GM18517 (cell line): Measurements from ENCODE around the gene TLR2.
"Not testable (repeated sequence)": the region's sequence is repeated elsewhere in the genome, so short reads cannot be mapped to it uniquely, and the experiment has no call there.

Source experiments
- ATAC-seq: cut with Tn5 transposase; IDR thresholded peaks from one replicate; pipeline ENCODE4 v1.9.1; 2021; ENCODE audit warnings: mild to moderate bottlenecking, moderate library complexity; ENCODE audit not compliant: unreplicated experiment

The TLR2 gene

DNA sequence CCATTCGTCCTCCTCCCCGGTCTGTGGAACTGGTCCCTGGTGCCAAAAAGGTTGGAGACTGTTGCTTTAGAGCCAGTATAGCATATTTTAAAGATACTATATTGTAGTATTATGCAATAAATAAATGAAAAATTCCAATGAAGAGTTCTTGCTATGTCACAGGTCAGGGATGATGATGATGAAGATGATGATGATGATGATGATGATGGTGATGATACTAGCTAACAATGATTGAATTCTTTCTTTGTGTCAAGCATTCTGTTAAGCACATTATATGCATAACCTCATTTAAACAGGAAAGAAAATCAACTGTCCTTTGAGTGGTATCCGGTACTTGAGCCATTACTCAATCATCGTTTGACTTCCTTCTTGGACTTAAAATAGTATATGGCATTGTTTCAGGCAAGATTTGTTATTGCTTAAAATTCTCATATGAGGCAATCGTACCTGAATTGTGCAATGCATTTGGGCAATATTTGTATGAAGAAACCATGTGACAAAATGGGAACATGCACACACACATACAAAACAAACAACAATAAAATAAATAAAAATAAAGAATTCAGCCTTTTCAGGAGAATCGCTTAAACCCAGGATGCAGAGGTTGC is 22.8 kb upstream of the TLR2 start:
- ATAC-seq: no peak

GRCh38 chr4:153661908-153662307 is 22.2 kb upstream of the TLR2 start:
- ATAC-seq: no peak

- no peak for ATAC-seq
Measured at GRCh38 chr4:153663667-153664066, 20.4 kb upstream of the TLR2 start.

GRCh38 chr4:153666505-153666904 is 17.6 kb upstream of the TLR2 start:
- ATAC-seq: not testable (repeated sequence)

DNA sequence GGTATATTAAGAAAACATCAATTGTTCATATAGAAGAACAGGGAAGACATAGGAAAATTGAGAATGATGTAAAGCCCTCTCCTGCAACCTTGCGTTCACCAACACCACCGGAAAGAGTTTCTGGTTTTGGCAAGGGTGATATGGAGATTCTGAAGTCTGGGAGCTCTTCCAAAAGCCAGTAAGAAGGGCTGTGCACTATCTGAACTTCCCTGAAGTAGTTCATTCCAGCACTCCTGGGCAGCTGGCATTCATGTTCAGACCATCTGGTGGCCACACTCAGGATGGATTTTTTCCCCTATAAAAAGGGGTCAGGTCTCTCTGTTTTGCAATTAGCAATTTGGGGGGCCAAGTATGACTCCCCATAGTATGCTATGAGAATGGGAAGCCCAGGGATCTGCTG is 15.4 kb upstream of the TLR2 start:
- ATAC-seq: no peak

DNA sequence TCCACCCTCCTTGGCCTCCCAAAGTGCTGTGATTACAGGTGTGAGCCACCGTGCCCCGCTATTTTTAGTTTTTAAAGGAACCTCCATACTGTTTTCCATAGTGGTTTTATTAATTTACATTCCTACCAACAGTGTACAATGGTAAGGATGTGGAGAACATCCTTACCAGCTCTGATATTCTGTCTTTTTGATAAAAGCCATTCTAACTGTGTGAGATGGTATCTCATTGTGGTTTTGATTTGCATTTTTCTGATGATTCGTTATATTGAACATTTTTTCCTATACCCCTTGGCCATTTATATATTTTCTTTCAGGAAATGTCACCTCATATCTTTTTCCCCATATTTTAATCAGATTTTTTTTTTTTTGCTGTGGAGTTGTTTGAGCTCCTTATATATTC is 14.2 kb upstream of the TLR2 start:
- no peak for ATAC-seq

GRCh38 chr4:153676486-153676885 is 7.6 kb upstream of the TLR2 start:
- no peak for ATAC-seq

GRCh38 chr4:153676984-153677383 is 7.1 kb upstream of the TLR2 start:
- ATAC-seq: no peak

DNA sequence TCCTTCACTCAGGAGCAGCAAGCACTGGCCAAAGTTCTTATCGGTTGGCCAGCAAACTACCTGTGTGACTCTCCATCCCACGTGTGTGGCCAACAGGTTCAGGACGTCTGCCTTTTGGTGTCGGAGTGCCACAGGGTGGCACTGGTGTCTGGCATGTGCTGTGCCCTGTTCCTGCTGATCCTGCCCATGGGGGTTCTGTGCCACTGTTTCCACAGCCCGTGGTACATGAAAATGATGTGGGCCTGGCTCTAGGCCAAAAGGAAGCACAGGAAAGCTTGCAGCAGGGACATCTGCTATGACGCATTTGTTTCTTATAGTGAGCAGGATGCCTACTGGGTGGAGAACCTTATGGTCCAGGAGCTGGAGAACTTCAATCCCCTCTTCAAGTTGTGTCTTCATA is 4.6 kb upstream of the TLR2 start:
- no peak for ATAC-seq

GRCh38 chr4:153683763-153684181 is 308 bp upstream of the TLR2 start:
- ATAC-seq: no peak

- ATAC-seq: no peak
Measured at GRCh38 chr4:153684971-153685371, 891 bp downstream of the TLR2 start.

DNA sequence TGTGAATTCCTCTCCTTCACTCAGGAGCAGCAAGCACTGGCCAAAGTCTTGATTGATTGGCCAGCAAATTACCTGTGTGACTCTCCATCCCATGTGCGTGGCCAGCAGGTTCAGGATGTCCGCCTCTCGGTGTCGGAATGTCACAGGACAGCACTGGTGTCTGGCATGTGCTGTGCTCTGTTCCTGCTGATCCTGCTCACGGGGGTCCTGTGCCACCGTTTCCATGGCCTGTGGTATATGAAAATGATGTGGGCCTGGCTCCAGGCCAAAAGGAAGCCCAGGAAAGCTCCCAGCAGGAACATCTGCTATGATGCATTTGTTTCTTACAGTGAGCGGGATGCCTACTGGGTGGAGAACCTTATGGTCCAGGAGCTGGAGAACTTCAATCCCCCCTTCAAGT is 20.4 kb downstream of the TLR2 start:
- ATAC-seq: no peak

DNA sequence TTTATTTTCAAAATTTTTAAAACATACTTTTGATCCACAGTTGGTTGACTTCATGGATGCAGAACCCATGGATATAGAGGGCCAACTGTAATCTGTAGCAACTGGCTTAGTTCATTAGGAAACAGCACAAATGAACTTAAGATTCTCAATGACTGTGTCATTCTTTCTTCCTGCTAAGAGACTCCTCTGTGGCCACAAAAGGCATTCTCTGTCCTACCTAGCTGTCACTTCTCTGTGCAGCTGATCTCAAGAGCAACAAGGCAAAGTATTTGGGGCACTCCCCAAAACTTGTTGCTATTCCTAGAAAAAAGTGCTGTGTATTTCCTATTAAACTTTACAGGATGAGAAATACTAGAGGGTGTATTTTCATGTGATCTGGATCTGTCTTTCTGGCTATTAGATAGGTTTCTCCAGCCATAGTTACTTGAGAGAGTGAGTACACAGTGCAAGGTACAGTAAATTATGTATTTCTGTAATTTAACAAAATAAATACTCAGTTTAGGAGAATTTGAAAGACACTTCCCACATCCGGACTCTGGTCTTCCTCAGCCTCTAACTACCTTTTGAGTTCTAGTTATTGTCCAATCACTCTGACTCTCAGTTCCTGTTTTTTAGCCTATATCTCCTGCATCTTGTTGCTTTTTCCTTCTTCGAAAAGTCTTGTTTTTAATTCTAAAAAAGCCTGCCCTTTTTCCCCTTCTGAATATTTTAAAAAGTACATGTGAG is 21.8 kb downstream of the TLR2 start:
- peak; percentile 77 for ATAC-seq

DNA sequence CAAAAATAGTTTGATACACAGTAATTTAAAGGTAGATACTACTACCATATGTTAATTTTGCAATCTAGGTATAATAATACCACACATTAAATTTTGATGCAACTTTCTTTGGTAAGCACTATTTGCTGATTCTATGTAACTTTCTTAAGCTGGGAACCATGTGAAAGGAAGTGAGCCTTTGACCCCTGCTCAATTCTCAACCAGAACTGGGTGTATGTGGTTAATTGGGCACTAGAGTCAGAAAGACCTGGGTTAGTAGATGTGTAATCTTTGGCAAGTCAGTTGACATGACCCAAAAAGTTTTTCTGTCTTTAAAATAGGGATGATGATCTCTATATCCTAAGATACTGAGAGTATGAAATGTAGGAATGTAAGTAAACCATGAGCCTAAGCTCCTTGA is 22.4 kb downstream of the TLR2 start:
- peak; percentile 39 for ATAC-seq

- no peak for ATAC-seq
Measured at GRCh38 chr4:153710681-153711080, 26.6 kb downstream of the TLR2 start.

GRCh38 chr4:153713866-153714646 is 30.0 kb downstream of the TLR2 start:
- ATAC-seq: no peak

DNA sequence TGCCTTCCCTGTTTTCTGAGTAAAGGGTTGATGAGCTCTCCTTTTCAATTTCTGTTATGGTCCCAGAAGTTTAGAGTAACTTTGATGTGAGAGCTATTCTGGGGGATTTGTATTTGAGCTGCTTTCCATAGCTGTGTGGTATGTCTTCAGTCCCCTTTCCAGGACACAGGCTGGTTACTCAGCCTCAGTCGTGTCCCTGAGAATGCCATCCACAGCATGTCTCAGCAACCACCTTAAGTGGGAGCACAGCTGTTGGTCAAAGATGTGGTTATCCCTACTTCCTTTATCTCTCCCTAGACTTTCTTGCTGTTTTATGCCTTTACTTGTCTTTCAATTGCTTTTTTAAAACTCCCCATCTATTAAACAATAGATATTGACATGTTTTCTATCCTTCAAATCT is 38.0 kb downstream of the TLR2 start:
- no peak for ATAC-seq

DNA sequence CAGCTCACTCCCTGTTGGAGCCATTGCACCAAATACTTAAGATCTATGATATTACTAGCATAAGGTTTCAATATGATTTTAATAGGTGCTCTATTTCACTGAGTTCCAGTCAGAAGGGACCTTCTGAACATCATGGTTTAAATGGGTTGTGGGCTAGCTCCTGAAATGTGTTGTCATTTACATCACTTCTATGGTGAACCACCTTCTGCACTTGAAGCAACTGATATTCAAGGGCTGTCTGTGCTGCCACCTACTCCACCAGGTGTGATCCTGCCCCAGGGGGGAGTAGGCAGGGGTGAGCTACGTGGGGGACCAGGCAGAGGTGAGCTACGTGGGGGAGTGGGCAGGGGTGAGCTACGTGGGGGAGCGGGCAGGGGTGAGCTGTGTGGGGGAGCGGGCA is 40.5 kb downstream of the TLR2 start:
- ATAC-seq: peak; percentile 50

DNA sequence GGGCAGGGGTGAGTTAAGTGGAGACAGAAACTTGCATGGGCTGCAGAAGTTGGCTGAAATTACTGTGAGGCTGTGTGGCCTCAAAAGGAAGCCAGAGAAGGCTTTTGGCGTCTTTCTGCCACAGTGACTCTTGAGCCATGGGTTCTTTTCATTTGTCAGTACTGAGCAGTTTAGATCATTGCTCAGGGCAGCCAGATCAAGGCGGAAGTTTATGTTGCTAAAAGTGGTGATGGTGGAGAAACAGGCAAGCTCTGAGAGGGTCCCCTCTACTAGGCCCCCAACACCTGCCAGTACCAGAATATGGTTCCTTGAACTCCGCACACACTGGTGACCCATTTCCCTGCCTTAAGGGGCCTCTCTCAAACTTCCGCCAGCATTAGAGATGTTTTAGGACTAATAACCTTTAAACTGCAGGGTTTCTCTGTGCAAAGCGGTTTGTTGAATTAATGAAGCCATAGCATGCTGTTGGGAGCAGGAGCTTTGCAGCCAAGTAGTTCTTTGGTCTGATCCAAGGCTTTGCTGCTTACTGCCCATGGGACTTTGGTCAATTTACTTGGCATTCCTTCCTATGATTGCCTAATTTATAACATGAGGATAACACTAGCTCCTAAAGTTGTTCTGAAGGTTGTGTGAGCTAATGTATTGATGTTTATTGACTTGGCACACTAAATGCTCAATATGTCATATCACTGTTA is 41.2 kb downstream of the TLR2 start:
- ATAC-seq: no peak

DNA sequence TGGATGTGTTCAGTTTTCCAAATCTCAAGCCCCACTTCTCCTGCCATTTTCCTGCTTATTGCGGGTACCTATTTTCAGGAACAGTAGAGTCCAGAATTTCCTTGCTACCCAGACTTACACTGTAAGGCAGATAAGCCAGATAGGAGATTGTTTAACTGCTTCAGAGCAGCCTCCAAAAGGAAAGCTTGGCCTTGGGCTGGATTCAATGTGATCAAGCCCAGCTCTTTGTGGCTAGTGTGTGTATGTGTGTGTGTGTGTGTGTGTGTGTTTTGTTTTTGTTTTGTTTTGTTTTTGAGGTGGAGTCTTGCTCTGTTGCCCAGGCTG is 41.7 kb downstream of the TLR2 start:
- ATAC-seq: no peak

GRCh38 chr4:153728151-153728550 is 44.1 kb downstream of the TLR2 start:
- no peak for ATAC-seq

DNA sequence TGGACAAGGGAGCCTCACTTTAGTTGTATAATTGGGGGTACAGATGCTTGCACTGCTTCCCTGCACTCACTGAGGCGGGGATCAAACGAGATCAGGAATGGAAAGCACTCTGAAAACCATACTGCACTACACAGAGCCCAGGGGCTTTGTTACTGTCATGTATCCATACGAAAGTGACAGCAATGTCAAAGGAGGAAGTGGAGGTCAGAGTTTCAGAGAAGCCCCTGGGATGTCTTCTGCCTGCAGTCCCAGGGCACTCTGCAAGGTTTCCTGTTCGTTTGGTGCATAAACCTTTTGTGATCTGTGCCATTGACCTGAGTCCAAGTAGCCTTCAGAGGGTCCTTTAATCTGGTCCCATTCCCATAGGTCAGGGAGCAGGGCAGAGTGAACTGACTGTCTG is 44.6 kb downstream of the TLR2 start:
- peak; percentile 51 for ATAC-seq
